Astrocyte of the spinal cord (primary cell): ENCODE results near the gene SHMT2.

Source experiments
- DNase-seq: peaks from one replicate; pipeline ENCODE4 v3.0.0; 2011; ENCODE audit warnings: low read depth, low spot score
- H3K4me3 ChIP-seq: 2 replicates; pipeline ENCODE4 v1.5.1; 2011; ENCODE audit warnings: low read depth, mild to moderate bottlenecking, low read length, moderate library complexity
- in situ Hi-C: cut with HindIII; loops from 2 replicates; pipeline ENCODE4 v1.10.0; 2017; ENCODE audit warnings: low sequenced_read_pairs
- TF ChIP-seq, protein P1 (sequence below): IDR thresholded peaks from 2 replicates; pipeline ENCODE4 v1.5.1; 2012; ENCODE audit warnings: low read depth, mild to moderate bottlenecking, low read length, inconsistent platforms

Gene SHMT2

DNA sequence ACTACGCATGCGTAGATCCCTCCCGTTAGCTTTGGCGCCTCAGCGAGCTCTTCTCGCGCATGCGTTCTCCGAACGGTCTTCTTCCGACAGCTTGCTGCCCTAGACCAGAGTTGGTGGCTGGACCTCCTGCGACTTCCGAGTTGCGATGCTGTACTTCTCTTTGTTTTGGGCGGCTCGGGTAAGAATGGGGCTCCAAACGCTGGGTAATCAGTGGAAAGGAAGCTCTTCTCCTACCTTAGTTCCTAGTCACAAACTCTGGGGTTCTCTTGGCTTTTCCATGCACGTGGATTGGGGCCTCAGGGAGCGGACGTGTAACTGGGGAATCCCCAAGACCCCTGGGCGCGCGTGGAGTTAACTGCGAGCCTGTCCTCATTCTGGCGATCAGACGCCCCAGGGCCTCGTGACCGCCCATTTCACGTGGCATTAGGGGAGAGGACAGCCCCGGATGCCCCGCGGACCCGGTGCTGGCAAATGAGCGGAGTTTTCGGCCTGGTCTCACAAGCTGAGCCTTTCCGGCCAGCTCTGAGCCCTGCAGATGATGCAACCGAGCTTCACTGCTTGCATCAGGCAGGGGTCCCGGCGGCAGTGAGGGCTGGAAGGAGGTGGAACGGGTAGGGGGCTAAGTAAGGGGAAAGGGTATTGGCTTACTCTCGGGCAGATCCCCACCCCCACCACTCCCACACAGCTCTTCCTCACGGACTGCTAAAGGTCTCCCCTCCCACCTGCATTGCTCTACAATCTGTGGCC is at the start of gene SHMT2:
Gene SHMT2, plus strand, starts transcription at position 78 of the 747 bp plus-strand sequence. Its CDS starts 68 bp downstream, at position 146.
- peak within 1 kb of the TSS; percentile 72 for H3K4me3 ChIP-seq
- in situ Hi-C loops = no loop called here
- DNase-seq = peak; percentile 94
- TF ChIP-seq, protein P1, sequence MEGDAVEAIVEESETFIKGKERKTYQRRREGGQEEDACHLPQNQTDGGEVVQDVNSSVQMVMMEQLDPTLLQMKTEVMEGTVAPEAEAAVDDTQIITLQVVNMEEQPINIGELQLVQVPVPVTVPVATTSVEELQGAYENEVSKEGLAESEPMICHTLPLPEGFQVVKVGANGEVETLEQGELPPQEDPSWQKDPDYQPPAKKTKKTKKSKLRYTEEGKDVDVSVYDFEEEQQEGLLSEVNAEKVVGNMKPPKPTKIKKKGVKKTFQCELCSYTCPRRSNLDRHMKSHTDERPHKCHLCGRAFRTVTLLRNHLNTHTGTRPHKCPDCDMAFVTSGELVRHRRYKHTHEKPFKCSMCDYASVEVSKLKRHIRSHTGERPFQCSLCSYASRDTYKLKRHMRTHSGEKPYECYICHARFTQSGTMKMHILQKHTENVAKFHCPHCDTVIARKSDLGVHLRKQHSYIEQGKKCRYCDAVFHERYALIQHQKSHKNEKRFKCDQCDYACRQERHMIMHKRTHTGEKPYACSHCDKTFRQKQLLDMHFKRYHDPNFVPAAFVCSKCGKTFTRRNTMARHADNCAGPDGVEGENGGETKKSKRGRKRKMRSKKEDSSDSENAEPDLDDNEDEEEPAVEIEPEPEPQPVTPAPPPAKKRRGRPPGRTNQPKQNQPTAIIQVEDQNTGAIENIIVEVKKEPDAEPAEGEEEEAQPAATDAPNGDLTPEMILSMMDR = no peak

DNA sequence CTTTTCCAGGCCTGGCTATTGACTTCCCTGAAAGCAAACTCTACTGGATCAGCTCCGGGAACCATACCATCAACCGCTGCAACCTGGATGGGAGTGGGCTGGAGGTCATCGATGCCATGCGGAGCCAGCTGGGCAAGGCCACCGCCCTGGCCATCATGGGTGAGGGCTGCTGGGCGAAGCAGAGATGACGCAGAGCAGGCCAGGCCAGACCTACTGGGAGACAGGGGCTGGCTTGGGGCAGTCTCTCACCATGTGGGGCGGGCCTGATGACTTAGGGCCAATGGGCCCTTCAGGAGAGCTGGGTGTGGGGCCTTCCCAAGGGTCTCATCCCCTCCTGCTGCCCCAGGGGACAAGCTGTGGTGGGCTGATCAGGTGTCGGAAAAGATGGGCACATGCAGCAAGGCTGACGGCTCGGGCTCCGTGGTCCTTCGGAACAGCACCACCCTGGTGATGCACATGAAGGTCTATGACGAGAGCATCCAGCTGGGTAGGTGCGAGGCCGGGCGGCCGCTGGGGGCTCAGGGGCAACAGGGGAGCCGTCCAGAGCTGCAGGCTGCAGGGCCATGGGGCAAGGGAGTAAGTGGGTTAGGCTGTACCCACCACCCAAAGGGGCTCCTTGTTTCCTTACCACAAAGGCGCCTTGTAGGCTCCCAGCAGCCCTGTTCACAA is 49.1 kb upstream of the SHMT2 start:
- in situ Hi-C loops = no loop called here
- TF ChIP-seq, protein P1 = no peak
- no peak overlapping the region for H3K4me3 ChIP-seq
- DNase-seq = no peak

DNA sequence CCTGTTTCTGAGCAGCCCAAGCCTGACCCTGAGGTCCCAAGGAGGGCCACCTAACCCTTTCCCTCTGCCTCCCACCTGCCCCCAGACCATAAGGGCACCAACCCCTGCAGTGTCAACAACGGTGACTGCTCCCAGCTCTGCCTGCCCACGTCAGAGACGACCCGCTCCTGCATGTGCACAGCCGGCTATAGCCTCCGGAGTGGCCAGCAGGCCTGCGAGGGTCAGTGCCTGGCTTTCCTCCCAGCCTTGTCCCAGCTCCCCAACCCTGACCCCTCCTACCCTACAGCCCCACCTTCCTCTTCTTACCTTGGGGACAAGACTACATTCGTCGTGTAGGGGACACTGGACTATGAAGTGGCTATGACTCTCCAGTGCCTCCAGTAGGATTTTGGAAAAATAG is 48.4 kb upstream of the SHMT2 start:
- no peak overlapping the region for H3K4me3 ChIP-seq
- TF ChIP-seq, protein P1 = no peak
- in situ Hi-C loops = no loop called here
- DNase-seq = no peak

DNA sequence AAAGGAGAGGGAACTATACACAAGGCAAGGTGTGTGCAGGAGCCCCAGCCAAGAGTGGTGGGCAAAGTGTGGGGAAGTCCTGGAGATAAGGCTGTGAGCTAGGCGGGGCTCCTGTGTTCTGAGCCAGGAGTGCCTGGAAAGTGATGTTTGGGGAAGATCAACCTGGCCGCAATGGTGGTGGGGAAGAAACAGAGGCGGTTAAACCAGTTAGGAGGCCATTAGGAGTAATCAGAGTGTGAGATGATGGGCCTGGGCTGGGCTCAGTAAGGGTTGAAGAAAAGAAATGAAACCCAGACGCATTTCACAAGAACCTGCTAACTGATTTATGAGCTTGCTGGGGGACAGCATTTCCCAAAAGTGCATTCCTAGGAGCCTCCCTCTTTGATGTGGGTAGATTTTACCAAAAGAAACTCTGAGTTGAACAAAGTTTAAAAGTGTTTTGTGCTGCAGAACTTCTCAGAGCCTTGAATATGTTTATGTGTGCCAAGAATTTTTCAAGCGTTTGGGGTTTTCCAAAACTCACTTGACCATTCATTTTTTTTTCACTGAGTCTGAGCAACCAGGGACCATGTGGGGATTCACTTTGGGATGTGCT is 47.9 kb upstream of the SHMT2 start:
- H3K4me3 ChIP-seq = no peak overlapping the region
- in situ Hi-C loops = no loop called here
- DNase-seq = no peak
- TF ChIP-seq, protein P1 = no peak

DNA sequence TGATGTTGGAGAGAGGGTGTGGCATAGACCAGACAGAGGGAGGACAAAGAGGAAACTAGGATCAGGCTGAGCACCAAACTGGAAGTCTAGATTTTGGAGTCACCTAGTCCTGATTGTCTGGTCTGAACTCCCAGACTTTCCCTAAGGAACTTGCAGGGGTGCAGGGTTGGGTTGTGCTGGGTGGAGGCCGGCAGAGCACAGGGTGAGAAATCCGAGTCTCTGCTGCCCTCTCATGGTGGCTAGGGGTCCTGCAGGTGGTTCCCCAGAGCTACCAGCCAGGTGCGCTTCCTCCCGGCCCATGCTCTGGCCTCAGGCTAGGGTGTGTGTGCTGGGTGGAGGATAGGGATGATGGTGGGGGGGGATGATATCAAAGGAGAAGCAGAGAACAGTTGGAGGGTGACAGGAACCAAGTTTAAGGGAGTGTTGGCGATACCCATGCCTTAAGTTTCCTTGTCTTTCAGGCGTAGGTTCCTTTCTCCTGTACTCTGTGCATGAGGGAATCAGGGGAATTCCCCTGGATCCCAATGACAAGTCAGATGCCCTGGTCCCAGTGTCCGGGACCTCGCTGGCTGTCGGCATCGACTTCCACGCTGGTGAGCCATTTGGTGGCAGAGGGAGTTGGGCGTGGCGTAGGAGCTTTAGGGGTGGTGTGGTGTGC is 46.5 kb upstream of the SHMT2 start:
- TF ChIP-seq, protein P1 = peak; percentile 91
- H3K4me3 ChIP-seq = no peak overlapping the region
- DNase-seq = peak; percentile 30
- in situ Hi-C loops = no loop called here

DNA sequence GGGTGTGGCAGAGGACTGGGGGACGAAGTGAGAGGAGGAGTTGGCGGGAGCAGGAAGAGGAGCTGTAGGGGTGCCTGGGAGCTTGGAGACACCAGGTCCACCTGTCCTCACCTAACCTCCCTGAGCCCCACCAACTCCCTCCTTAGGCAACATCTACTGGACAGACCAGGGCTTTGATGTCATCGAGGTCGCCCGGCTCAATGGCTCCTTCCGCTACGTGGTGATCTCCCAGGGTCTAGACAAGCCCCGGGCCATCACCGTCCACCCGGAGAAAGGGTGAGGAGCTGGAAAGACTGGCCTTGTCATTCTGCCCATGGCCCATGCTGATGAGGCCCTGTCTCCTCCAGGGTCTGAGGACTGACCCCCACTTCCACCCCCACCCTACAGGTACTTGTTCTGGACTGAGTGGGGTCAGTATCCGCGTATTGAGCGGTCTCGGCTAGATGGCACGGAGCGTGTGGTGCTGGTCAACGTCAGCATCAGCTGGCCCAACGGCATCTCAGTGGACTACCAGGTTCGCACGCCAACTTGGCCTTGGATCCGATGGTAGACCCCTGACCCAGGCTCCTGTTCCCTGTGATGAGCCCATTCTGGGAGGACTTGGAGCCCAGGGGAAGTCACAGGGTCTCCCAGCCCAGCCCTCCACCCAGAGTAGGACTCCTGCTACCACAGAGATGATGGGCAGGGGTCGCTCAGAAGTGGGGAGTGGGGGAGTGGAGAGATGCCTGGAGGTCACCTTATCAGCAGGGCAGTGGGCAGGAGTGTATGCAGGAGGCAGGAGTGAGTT is 45.4 kb upstream of the SHMT2 start:
- in situ Hi-C loops = no loop called here
- TF ChIP-seq, protein P1 = no peak
- no peak for DNase-seq
- H3K4me3 ChIP-seq = no peak overlapping the region
